ENCODE measurements around the gene RING1.

The RING1 gene

DNA sequence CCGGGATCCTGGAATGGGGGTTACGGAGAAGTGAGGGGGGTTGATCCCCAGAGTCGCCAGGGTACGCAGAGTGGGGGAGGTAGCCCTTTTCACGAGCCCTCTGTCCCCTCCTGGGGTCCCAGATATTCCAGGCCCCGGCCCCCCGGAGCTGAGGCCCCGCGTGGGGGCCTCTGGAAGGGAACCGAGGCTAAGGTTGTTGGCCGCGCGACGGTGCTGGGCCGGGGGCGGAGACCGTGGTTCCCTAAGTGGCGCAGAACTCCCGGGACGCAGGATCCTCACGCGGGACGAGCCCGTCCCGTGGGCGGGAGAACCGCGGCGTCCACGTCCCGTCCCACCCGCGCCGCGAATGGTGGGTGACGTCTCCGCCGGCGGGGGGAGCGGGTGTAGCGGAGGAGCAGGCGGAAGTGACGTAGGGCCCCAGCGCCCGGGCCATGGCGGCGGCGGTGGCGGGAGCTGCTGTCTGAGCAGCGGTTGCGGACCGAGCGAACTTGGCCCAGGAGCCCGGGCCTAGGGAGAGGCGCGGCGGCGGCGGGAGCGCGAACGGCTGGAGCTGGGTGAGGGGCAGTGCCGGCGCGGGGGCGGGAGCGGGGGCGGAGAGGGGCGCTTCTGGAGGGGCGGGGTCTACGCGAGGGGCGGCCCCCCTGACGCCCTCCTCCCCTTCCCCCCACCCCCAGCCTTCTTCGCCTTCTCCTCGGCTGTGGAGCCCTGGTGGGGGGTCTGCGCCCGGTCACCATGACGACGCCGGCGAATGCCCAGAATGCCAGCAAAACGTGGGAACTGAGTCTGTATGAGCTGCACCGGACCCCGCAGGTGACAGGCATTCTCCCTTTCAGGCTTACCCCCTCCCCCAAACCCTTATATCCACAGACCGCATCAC, at the start of gene RING1:
Gene RING1, plus strand, starts transcription at position 410 of the 877 bp plus-strand sequence. Its CDS starts 323 bp downstream, at position 733.
- DNase-seq = peak; percentile 86

DNA sequence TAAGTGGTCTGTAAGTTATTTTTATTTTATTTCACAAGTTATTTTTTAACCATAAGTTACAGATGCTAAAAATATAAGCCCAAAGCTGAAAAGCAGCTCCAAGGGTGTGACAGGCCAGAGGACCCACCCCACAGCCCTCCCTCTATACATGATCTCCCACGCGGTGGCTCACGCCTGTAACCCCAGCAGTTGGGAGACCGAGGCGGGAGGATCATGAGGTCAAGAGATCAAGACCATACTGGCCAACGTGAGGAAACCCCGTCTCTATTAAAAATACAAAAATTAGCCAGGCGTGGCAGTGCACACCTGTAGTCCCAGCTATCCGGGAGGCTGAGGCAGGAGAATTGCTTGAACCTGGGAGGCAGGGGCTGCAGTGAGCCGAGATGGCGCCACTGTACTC, 48.2 kb upstream of the RING1 start:
- DNase-seq = no peak

DNA sequence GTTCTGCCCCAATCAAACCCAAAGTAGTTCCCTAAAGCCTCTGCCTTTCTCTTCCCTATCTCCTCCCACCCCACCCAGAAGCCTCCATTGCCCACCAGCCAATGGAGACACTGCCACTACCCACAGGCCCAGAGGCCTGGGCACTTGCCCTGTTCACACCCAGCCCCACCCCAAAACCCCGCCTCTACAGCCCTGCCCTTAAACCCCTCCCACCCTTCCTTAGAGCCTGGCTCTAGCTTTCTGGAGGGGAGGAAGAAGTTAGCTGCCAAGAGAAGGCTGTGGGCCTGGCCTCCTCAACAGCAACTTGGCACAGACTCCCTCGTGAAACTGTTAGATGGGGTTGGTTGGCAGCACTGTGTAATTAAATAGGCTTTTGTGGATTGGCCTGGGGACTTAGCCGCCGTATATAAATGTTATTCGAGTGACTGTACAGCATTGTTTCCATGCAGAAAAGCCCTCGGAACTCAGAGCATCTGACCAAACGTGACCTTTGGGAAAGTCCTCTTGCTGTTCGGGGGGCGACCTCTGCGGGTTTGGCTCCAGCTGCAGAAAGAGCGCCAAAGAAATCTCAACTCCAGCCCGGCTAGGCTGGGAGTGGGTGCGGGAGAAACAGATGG, 47.5 kb upstream of the RING1 start:
- no peak for DNase-seq

DNA sequence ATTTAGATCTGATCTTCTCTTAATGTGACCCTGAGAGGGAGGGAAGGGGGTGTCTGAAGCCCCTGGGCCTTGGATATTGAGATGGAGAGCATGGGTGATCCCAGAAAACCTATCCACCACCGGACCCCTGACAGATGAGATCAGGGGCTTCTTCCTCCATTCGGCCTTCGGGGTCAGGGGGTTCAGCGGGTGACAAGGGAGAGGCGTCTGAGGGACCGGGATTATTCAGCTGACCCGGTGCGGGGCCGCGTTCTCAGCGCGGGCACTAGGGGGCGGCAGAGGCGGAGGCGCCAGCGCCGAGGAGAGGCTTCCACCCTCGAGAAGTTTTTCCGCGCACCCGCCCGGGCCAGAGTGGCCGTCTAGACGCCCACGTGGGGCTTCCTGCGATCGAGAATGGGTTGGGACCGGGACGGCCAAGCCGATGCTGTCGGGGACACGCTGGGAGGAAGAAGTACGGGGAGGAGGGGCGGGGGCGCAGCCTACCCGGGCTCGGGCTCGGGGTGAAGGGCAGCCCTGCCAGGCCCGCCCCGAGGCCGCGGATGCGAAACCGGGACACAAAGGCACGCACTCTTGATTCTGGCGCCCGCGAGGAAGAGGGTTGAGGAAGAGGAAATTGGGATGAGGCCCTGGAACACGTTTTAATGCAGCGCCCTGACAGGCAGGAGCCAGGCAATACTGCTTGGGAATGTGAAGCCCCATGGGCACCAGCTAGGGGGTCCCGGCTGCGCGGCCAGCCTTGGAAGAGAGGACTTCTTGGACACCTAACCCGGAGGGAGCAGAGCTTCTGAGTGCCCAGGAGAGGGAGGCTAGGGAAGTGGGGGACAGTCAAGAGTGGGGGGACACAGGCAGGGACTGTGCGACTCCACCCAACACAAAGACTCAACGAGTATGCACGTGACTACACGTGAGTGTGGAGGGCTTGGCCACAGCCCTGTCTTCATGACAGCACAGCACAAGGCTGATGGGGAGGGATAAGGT, 46.7 kb upstream of the RING1 start:
- DNase-seq = peak; percentile 81

DNA sequence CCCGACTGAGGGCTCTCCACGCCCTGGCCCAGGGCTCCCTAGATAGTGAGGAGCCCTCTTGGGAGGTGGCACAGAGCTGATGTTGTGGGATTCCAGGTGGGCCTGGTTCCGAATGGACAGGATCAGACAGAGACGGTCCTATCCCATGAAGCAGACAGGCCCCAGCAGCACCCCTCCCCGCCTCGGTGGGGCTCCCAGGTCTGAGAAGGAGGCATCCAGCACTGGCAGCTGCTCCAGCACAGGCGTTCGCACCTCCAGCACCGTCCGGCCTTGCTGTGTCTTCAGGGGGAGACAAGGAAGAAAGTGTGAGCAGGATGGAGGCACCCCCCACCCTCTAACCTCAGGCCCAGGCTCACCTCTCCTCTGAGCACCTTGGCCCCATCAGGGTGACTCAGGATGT, 44.8 kb upstream of the RING1 start:
- no peak for DNase-seq

DNA sequence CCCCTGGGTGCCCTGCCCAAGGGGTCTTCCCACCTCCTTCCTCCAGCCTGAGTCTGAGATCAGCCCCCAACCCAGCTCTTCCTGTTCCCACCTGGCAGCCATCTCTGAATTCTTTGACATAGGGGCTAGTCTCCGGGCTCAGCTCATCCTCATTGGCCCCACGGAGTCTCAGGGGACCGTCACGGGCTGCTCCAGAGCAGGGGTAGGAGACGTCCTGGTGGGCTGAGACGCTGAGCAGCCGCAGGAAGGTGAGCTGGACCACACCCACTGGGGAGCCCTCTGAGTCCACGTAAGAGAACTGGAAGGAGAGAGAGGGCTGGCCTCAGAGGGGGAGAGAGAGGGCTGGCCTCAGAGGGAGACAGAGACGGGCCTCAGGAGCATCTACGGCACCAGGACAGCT, 44.1 kb upstream of the RING1 start:
- DNase-seq = no peak

DNA sequence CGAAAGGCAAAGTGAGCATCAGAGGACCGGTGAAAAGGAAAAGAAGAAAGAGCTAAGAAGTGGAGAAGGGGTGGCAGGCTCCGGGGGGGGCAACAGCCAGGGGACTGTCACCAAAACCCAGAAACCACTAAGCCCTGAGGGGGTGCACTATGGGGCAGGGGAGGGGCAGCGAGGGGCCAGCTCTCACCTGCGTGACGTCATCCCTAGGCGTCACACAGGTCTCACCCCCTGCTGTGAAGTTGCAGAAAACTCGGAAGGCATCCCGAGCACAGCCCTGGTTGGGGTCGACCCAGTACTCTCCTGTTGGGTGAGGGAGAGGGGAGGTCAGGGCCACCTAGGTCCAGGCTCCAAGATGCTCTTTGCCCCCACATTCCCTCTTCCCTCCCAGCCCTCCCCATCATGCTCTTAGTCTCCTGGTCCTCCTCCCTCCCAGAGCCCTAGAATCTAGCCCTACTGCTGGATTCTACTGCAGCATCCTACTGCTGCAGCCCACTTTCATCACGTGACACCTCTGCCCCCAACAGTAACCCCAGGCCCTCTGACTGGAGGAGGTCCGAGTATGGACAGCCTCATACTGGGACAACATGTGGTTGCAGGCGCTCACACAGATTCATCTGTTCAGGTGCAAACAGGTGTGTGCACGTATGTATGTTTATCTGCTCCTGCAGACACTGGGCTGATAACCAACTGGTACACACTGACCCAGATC, 43.5 kb upstream of the RING1 start:
- DNase-seq = no peak

DNA sequence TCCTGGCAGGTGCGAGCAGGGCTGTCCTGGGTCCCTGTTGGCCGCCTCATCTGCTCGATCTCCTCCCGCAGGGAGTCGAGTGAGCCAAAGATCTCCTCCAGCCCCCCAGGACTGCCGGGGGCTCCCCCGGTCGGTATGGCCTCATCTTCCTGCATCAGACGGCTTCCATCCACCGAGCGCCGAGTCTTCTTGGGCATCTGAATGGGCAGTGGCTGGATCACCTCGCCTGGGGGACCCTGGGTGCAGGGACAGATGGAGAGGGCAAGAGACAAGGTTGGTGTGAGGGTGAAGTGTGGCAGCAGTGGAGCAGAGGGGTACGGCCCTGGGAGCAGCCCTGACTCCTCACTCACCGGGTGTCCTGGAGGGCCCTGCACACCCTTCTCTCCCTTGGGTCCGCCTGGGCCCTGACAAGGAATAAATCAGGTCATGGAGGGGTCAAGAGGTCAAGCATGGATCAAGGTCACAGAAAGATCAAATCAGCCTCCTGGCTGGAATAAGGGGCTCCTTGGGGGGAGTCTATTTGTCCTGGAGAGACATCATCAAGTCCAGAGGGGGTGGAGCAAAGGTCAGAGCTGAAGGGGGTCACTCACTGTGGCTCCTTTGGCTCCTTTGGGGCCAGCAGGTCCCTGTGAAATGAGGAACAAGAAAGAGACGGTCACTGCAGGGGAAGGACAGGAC, 42.6 kb upstream of the RING1 start:
- DNase-seq = no peak

DNA sequence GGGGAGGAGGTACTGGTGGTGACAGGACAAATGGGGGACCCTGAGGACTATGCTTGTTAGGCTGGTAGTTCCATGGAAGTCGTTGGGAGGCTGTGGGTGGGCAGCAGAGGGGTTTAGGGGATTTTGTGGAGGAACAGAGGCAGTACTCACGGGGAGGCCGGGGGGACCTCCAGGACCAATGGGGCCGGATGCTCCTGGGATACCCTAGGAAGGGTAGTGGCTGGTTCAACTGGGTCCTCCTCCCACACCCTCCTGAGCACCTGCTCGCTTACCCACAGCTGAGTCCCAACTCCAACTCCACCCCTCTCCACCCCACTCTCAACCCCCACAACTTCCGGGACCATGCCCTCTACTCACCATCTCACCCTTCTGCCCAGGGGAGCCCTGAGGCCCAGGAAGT, 41.9 kb upstream of the RING1 start:
- DNase-seq = no peak

DNA sequence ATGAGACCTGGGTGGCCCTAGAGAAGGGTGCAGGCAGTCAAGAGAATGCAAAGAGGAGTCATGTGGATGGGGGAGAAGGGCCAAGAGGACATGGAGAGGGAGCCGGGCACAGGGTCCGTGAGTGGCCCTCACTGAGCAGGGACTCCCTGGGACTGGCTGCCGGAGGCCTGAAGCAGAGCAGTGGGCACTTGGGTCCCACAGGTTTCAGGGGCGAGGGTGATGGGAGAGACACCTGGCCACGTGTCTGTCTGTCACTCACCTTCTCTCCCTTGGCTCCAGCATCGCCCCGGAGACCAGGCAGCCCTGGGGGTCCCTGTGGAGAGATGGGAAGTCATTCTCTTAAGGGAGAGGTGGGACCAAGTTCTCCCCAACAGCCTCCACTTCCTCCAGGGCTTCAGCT, 41.5 kb upstream of the RING1 start:
- DNase-seq = no peak

DNA sequence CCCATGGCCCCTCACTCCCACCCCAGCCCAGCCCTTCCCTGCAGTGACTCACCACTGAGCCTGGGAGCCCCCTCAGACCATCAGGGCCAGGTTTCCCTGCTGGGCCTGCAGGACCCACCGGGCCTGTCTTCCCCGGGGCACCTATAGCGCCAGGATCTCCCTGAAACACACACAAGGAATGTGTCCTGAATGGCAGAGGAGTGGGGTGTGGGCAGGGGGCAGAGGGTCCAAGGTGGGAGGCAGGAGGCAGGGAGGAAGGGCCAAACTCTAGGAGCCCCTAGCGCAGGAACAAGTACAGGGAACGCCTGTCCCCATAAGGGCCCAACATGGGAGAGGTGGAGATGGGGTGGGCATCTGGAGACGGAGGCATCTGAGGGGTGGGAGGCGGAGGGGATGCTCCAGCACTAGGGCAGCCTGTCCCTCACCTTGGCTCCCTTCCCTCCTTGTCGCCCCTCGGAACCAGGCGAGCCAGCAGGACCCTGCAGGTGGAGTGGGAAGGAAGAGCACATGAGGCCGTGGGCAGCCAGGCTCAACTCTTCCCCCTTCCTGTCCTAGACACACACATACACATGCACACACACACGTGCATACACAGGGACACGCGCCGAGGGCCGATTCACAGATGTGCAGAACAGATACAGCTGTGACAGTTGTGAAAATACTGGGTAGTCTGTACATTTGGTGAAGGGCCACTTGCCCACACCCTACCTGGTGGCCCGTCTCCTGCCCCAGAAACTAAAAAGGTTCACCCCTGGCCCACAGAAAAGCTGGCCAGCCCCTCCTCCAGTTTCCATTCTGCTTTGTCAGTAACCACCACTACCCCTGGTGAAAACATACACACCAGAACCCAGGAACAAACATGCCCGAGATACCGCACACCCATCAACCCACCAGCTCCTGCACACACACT, 40.7 kb upstream of the RING1 start:
- no peak for DNase-seq

DNA sequence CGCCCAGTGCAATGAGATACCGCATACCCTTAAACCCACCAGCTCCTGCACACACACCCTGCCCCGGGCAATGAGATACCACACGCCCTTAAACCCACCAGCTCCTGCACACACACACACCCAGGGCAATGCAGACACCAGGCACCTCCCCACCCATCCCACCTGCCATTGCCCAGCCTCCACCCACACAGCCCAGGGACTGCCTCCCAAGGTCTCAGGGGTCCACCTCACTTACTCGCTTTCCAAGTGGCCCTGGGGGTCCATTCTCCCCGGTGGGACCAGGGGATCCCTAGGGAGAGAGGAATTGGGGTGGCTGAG, 40.1 kb upstream of the RING1 start:
- no peak for DNase-seq

DNA sequence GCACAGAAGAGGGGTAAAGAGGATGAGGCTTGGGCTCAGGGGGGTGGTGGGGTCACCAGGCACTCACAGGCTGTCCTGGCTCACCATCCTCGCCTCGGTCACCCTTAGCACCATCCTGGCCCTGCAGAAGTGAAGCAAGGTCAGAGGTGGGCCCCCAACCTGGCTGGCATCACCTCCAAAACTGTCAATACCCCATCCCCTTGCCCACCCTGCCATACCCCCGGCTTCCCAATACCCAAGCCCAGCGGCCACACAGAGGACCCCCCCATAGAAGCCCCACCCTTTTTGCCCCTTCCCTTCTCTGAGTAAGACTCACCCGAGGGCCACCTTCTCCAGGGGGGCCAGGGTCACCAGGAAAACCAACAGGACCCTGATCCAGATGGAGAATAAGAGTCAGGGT, 39.7 kb upstream of the RING1 start:
- DNase-seq = no peak

DNA sequence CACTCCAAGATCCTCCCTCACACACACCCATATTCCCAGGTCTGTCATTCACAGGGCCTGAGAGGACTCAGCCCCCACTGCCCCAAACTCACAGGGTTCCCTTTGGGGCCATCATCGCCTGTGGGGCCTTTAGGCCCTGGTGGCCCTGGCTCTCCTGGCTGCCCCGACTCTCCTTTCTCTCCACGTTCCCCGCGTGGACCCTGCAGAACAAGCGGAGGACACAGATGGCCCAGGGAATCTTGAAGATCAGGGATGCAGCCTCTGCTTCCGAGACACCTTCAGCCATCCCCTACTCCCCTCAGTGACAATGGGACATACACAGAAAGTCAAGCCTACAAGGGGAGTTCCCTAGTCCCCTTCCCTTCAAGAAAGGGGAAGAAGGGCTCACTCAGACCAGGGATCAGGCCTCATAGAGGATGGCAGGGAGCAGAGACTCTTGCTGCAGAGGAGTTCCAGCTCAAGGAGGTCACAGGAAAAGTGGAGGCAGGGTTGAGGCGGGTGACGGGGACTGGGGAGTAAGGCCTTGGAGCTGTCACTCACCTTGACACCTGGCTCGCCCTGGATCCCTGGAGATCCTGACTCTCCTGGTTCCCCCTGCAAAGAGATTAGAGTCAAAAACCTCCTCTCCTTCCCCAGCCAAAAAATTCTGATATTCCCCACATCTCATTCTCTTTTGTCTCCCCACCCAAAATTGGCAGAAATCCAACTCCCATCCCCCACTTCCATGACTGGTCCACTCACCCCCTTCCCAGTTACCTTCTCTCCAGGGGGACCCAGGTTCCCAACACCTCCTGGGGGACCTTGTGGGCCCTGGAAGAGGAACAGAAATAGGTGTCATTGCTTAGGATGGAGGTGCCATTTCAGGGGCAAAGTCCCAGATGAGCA, 38.8 kb upstream of the RING1 start:
- no peak for DNase-seq

DNA sequence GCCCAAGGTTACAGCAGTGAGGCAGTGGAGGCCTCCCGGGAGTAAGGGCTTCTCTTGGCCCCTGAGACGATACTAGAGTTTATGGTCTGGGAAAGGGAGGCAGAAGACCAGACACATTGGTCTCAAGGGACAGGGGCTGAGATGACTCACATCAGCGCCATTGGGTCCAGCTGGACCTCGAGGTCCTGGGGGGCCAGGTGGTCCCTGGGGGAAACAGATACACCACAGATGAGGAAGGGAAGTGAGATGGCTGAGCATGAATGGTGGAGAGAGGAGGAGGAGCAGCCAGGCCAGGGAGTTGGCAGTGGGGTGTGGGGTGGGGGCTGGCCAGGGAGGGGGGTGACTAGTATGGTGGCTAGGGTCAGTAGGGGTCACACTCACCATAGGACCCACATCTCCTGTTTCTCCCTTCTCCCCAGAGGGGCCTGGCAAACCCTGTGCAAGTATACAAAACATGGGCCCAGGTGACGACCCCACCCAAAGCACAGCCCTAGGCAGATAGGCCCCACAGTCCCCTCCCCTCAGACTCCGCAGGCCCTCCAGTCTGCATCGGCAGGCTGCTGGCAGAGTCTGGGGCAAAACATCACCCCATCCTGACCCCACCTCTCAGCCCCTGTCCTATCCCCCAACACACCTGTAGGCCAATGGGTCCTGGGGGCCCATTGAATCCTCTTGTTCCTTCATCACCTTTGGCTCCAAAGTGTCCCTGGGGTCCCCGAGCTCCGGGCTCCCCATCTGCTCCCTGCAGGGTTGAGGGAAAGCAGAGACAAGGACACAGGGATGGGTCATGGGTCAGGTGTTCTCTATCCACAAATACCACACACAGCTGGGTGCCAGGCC, 37.9 kb upstream of the RING1 start:
- no peak for DNase-seq

DNA sequence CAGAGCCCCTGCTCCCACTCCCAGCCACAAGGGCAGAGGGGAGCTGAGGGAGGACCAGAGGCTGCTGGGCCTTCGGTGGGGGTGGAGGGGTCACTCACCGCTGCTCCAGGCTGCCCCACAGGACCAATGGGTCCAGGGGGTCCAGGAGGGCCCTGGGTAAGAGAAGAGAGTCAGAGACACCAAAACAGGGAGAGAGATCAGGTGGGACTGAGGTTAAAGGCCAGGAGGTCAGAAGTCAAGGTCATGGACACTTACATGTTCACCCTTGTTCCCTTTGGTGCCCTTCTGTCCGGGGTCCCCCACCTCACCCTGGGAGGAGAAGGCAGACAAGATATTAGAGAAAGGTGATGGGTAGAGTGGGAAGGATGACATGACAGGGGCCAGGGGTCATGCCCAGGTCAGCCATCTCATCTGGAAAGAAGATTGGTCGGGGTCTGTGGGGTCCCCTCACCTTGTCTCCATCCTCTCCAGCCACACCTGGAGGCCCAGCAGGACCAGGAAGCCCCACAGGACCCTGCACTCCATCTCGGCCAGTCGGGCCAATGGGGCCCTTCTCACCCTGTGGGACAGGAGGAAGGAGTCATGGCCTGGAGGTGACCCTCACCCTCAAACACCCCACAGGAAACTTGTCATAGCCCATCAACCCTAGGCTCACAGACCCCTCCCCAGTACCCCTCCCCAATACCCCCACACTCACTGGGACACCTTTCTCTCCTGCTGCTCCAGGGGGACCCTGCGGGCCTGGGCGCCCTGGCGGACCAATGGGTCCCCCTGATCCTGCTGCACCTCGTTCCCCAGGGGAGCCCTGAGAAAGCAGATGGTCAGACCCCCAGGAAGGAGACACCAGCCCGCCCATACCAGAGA, 37.1 kb upstream of the RING1 start:
- no peak for DNase-seq

DNA sequence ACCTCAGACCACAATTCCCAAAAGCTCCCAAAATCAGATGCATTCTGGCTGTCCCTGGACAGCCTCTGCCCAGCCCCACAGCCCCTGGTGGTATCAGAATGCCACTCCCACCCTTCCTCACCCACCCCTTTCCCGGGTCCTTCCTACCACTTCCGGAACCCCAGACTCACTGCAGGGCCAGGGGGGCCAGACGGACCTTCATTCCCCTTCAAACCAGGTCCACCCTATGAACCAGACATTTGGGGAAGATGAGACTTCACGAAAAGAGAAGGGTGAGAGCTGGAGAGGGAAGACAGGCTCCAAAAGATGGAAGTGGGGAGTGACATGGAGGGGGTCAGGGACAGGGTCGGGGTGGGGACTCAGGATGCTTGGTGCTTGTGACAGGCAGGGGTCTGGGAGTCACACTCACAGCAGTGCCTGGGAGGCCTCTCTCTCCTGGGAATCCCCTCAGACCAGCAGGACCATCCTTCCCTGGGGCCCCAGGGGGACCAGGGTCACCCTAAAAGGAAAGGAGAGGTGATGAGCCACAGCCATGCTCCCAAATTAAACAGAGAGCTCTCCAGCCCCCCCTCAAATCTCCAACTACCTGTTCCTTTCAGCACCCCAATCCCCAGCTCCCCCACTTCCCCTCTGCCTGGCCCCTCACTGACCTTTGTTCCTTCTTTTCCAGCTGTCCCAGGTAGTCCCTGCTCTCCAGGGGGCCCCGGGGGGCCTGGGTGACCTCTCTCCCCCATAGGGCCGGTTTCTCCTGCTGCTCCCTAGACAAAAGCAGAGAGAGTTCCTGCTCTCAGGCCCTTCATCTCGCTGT, 36.2 kb upstream of the RING1 start:
- no peak for DNase-seq
